ENCODE measurements around the gene ASB12.

ASB12 gene

DNA sequence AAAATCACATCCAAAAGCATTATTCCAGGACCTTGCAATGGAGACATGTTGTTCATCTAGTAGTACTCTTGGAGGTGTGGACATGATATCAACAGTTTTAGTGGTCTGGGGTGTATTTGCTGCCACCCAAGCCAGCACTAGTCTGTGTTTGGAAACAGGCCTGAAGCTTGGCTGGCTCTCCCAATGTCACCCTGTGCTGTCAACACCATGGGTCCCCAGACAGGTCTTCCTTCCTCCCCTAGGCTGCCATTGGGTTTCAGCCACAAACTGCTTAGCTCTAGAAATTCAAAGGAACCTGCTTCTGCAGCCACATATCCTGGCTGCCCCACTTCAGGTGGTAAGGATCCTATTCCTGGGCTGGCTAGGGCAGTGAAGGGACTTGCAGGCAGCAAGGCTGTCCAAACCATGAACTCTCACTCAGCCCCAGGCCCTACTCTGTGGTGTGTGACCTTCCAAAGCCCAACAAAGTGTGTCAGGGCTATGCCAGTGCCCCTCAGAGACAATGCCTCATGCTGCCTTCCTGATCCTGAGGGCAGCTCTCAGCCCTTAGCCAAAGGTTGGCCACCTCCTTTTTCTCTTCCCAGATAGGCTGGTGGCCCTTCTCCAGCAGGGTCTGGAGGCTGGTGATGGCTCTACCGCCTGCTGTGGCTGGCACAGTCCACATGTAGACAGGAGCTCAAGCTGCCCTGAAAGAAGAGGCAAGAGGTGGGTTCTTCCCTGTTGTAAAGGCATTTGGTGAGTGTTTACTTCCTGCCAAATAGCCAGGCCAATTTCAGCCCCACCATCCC, 43.2 kb downstream of the ASB12 start:
- no peak for DNase-seq (ENCODE audit: low read depth)

DNA sequence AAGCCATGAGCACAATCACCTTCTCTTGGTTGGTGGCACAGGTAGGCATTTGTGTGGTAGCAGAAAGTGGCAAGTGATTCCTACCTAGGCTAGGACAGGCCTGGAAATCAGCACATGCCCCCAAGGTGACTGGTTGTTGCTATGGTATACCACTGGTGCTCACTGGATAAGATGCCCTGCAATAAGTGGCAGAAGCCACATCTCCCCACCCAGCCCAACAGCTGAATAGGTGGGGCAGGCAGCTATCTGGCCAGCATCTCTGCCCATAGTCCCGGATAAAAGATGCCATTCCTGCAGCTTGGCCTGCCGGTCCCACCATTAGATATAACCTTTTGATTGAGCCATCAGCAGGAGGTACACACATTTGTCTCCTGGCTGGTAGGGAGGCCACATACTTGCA, 46.0 kb downstream of the ASB12 start:
- DNase-seq (ENCODE audit: low read depth): no peak

DNA sequence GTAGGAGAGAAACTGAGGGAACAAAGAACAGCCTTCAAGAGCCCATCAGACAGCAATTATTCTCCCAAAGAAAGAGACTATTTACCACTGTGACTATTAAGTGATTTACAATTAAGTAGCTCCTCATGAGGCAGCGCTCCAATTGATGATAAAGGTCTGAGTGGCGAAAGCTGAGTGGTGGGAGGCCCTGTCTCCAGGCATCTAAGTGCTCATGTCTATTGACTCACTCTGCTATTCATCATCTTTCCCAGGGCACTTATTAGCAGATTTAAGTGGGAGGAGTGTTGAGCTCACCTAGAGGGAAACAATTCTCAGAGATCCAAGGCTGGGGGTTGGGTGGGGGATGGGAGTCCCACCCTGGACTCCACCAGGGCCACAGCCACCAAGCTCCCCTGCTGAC, 48.2 kb downstream of the ASB12 start:
- no peak for DNase-seq (ENCODE audit: low read depth)

DNA sequence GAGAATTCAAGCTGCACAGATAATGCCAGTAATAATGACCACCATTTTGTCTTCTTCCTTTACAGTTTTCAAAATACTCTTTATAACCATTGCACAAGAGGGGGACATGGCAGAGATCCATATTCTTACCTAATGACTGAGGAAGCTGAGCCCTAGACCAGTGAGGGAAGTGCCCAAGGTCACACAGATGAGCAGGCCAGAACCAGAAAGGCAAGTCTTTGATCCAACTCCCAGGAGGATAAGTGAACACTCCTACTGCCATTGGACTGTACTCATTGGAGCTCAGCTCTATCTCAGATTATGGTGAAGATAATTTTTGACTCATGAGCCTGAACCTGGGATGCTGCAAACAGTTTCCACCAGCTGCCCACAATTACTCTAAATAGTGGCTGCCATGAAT, 53.5 kb downstream of the ASB12 start:
- peak; percentile 11 for DNase-seq (ENCODE audit: low read depth)
